Erythroblast (primary cell): Measurements from ENCODE around the gene USP10.

Experiments
- GATA1 ChIP-seq: IDR thresholded peaks from 2 replicates; pipeline ENCODE4 v1.6.1; 2011; ENCODE audit warnings: low read depth, mild to moderate bottlenecking, control low read depth, low read length, moderate library complexity
- POLR2A ChIP-seq: IDR thresholded peaks from 2 replicates; pipeline ENCODE4 v1.6.1; 2011; ENCODE audit warnings: mild to moderate bottlenecking, low read length

DNA sequence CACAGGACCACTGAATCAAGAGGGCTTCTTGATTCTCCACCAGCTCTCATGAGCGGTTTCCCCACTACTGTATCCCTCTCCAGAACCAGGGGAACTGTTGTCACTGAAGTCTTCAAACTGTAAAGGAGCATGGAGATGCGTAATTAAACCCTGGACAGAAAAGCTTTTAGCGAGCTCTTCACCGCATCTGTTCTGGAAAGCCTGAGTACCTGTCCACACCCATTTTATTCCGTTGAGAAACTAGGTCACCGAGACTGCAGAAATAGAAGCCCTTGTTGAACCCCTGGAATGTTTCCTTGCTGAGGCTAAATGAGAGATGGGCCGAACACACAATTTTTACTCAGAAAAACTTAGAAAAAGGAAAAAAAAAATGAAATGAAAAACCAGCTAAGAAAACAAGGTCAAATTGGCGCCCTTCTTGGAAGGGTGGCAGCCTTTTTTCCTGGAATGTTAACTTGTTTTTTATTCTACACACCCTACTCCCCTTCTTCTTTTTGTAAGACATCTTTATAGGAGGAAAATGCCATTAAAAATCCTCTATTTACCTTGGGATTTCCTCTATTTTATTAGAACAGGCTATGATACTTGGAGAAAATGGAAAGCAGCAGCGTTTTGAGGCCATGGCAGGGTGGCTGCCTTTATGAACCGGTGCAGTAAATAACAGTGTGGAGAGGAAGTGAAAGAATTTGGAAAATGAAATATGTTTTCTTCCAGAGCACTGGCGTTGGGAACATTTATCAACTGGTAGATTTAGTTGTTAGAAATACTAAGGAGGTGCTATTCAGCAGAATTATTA lies 67.4 kb downstream of the USP10 start:
- TF ChIP-seq POLR2A: no peak
- TF ChIP-seq GATA1: no peak
